H9 (cell line): ENCODE results near the gene PPP4R2. TPM values are rescaled to one million over a fixed set of nuclear protein-coding genes. Genes with fewer than 3 reads are reported as not detected.
A peak's percentile ranks its signal among the peaks of the same experiment; 100 is the strongest.

ENCODE experiments used
- DNase-seq: peaks from one replicate; pipeline ENCODE4 v3.0.0-alpha.2; 2017
- H2AFZ ChIP-seq: one replicate; pipeline ENCODE4 v1.6.1; 2013; ENCODE audit warnings: mild to moderate bottlenecking, low read length, control low read depth, moderate library complexity
- H2AK5ac ChIP-seq: 2 replicates; pipeline ENCODE4 v1.6.1; 2013; ENCODE audit warnings: low read length, control low read depth, mixed read lengths; ENCODE audit not compliant: insufficient read length
- H2BK120ac ChIP-seq: one replicate; pipeline ENCODE4 v1.6.1; 2013; ENCODE audit warnings: low read depth, mild to moderate bottlenecking, low read length, control low read depth, inconsistent platforms; ENCODE audit not compliant: poor library complexity, severe bottlenecking
- H2BK12ac ChIP-seq: 2 replicates; pipeline ENCODE4 v1.6.1; 2013; ENCODE audit warnings: low read length, control low read depth, mixed read lengths, low read depth; ENCODE audit not compliant: insufficient read length
- H2BK15ac ChIP-seq: 2 replicates; pipeline ENCODE4 v1.6.1; 2013; ENCODE audit warnings: low read depth, low read length, control low read depth
- H2BK20ac ChIP-seq: one replicate; pipeline ENCODE4 v1.6.1; 2013; ENCODE audit warnings: low read depth, mild to moderate bottlenecking, low read length, control low read depth, inconsistent platforms; ENCODE audit not compliant: poor library complexity, severe bottlenecking
- H2BK5ac ChIP-seq: 2 replicates; pipeline ENCODE4 v1.6.1; 2013; ENCODE audit warnings: low read length, control low read depth, mixed read lengths; ENCODE audit not compliant: insufficient read length
- H3K14ac ChIP-seq: 2 replicates; pipeline ENCODE4 v1.6.1; 2013; ENCODE audit warnings: low read length, control low read depth; ENCODE audit not compliant: insufficient read depth
- H3K18ac ChIP-seq: 2 replicates; pipeline ENCODE4 v1.6.1; 2013; ENCODE audit warnings: low read depth, mild to moderate bottlenecking, mixed read lengths, low read length, control low read depth; ENCODE audit not compliant: insufficient read length
- H3K23ac ChIP-seq: 2 replicates; pipeline ENCODE4 v1.6.1; 2013; ENCODE audit warnings: low read length, control low read depth, mixed read lengths, low read depth; ENCODE audit not compliant: insufficient read length
- H3K23me2 ChIP-seq: 2 replicates; pipeline ENCODE4 v1.6.1; 2013; ENCODE audit warnings: low read depth, mild to moderate bottlenecking, mixed read lengths, low read length, control low read depth; ENCODE audit not compliant: insufficient read length, poor library complexity, severe bottlenecking
- H3K27ac ChIP-seq: 2 replicates; pipeline ENCODE4 v1.5.1; 2013; ENCODE audit warnings: low read length, control low read depth, mixed read lengths, low read depth; ENCODE audit not compliant: insufficient read length
- H3K27me3 ChIP-seq: 2 replicates; pipeline ENCODE4 v1.6.1; 2013; ENCODE audit warnings: low read length, control low read depth, inconsistent platforms; ENCODE audit not compliant: insufficient read depth
- H3K4ac ChIP-seq: 2 replicates; pipeline ENCODE4 v1.6.1; 2013; ENCODE audit warnings: low read depth, mild to moderate bottlenecking, control low read depth, inconsistent platforms, low read length, moderate library complexity
- H3K4me1 ChIP-seq: 2 replicates; pipeline ENCODE4 v1.6.1; 2013; ENCODE audit warnings: low read length, control low read depth, inconsistent platforms; ENCODE audit not compliant: insufficient read depth
- H3K4me2 ChIP-seq: 2 replicates; pipeline ENCODE4 v1.6.1; 2013; ENCODE audit warnings: low read length, control low read depth, mixed read lengths; ENCODE audit not compliant: insufficient read length, insufficient read depth
- H3K56ac ChIP-seq: 2 replicates; pipeline ENCODE4 v1.6.1; 2013; ENCODE audit warnings: low read depth, mild to moderate bottlenecking, mixed read lengths, low read length, control low read depth; ENCODE audit not compliant: insufficient read length
- H3K79me1 ChIP-seq: 2 replicates; pipeline ENCODE4 v1.6.1; 2013; ENCODE audit warnings: low read depth, mild to moderate bottlenecking, moderate library complexity, low read length, control low read depth, inconsistent platforms; ENCODE audit not compliant: insufficient read depth, poor library complexity, severe bottlenecking
- H3K79me2 ChIP-seq: 2 replicates; pipeline ENCODE4 v1.6.1; 2013; ENCODE audit warnings: low read length, control low read depth, inconsistent platforms; ENCODE audit not compliant: insufficient read depth
- H3K9ac ChIP-seq: 2 replicates; pipeline ENCODE4 v1.6.1; 2013; ENCODE audit warnings: low read length, control low read depth, mixed read lengths; ENCODE audit not compliant: insufficient read length; ENCODE audit errors: extremely low read depth
- H3K9me3 ChIP-seq: one replicate; pipeline ENCODE4 v1.6.1; 2013; ENCODE audit warnings: low read depth, low read length, inconsistent platforms; ENCODE audit not compliant: control insufficient read depth
- H3T11ph ChIP-seq: one replicate; pipeline ENCODE4 v1.6.1; 2013; ENCODE audit warnings: mild to moderate bottlenecking, low read length, control low read depth, inconsistent platforms
- H4K20me1 ChIP-seq: one replicate; pipeline ENCODE4 v1.6.1; 2013; ENCODE audit not compliant: control insufficient read depth, insufficient read length, insufficient read depth
- H4K5ac ChIP-seq: 2 replicates; pipeline ENCODE4 v1.6.1; 2013; ENCODE audit warnings: low read depth, mild to moderate bottlenecking, mixed read lengths, low read length, control low read depth; ENCODE audit not compliant: insufficient read length
- H4K8ac ChIP-seq: replicated peaks from 2 replicates; pipeline ENCODE4 v1.6.1; 2013; ENCODE audit warnings: low read length, control low read depth, mixed read lengths, low read depth; ENCODE audit not compliant: insufficient read length
- H4K91ac ChIP-seq: 2 replicates; pipeline ENCODE4 v1.6.1; 2013; ENCODE audit warnings: low read depth, mild to moderate bottlenecking, moderate library complexity, mixed read lengths, low read length, control low read depth; ENCODE audit not compliant: insufficient read length
- H3K27ac Mint-ChIP-seq, 3 experiments: 2 replicates in 2 of 3; 3 replicates in 1 of 3; pipeline ENCODE4 v1.8.0; 2020 to 2021; ENCODE audit warnings: mixed read lengths in 3 of 3, mild to moderate bottlenecking in 1 of 3, moderate library complexity in 1 of 3
- H3K27me3 Mint-ChIP-seq: 2 replicates; pipeline ENCODE4 v1.8.0; 2021; ENCODE audit warnings: low read depth, mild to moderate bottlenecking, moderate library complexity, mixed read lengths
- H3K36me3 Mint-ChIP-seq, 3 experiments: 2 replicates in 2 of 3; 3 replicates in 1 of 3; pipeline ENCODE4 v1.8.0; 2020 to 2021; ENCODE audit warnings: low read depth in 3 of 3, mixed read lengths in 3 of 3; ENCODE audit not compliant: insufficient read depth in 1 of 3
- H3K4me1 Mint-ChIP-seq, 2 experiments: 2 replicates each; pipeline ENCODE4 v1.8.0; 2020; ENCODE audit warnings: mixed read lengths in 2 of 2
- H3K4me3 Mint-ChIP-seq, 2 experiments: 2 replicates in 1 of 2; 3 replicates in 1 of 2; pipeline ENCODE4 v1.8.0; 2020 to 2021; ENCODE audit warnings: mild to moderate bottlenecking in 2 of 2, mixed read lengths in 2 of 2, moderate library complexity in 1 of 2
- H3K9me3 Mint-ChIP-seq, 2 experiments: 2 replicates in 1 of 2; 3 replicates in 1 of 2; pipeline ENCODE4 v1.8.0; 2020; ENCODE audit warnings: mild to moderate bottlenecking in 2 of 2, mixed read lengths in 2 of 2, moderate library complexity in 1 of 2
- WGBS: extraction: QIAGEN DNeasy Blood & Tissue Kit; methylation state at CpG from one replicate; pipeline ENCODE4 v1.1.7; 2013; ENCODE audit warnings: missing lambda C conversion rate, low lambda C conversion rate, mixed read lengths; ENCODE audit not compliant: insufficient read length; ENCODE audit errors: extremely low coverage; 5-methylcytosine and 5-hydroxymethylcytosine counted together
- total RNA-seq: library from RNA; stranded (reverse); gene quantifications from 2 replicates; pipeline ENCODE4 v1.2.1, GENCODE V29; 2021
- TF ChIP-seq, protein P1 (sequence below): fragments of 200-600 bp; sonication (generic); conservative IDR thresholded peaks from 3 replicates; pipeline ENCODE4 v1.8.0; 2021; ENCODE audit warnings: antibody characterized with exemption, mild to moderate bottlenecking

The PPP4R2 gene
- total RNA-seq, 1 experiment from 2014 or later: 132 TPM

- Histone ChIP-seq H3K23ac (no peak overlapping the region), H4K91ac (no peak overlapping the region), H4K5ac (no peak overlapping the region), H2AK5ac (no peak overlapping the region), H3K79me1 (peaks cover 3% of the 10 kb centered on the region), H3K79me2 (peaks cover 37% of the 10 kb centered on the region; the same call in 1 of the 2 replicates), H3K4me2 (peak overlapping the region; percentile 50), H4K8ac (no peak overlapping the region), H3K23me2 (no peaks in the 10 kb centered on the region), H2BK12ac (no peak overlapping the region), H3K4ac (no peak overlapping the region), H3K9me3 (no peaks in the 10 kb centered on the region), H3K18ac (no peak overlapping the region), H2BK120ac (no peak overlapping the region), H3K9ac (no peak overlapping the region), H3T11ph (no peak overlapping the region), H2BK15ac (no peak overlapping the region), H3K56ac (no peak overlapping the region), H2BK5ac (no peak overlapping the region), H3K27ac (no peak overlapping the region), H3K27me3 (no peaks in the 10 kb centered on the region), H2AFZ (no peak overlapping the region), H4K20me1 (no peaks in the 10 kb centered on the region), H3K14ac (no peak overlapping the region), H2BK20ac (no peak overlapping the region), H3K4me1 (peaks cover 7% of the 10 kb centered on the region)
- WGBS: no CpG with 5 or more reads among the region's 2 CpGs
- Mint-ChIP-seq H3K27me3 (no peaks in the 10 kb centered on the region), H3K27ac (peak overlapping the region in 2 of 3 experiments; percentile 20 to 60; a peak in 3 of 7 replicates), H3K36me3 (peaks cover 5 to 41% (median 29%) of the 10 kb centered on the region in 3 experiments), H3K4me3 (no peak overlapping the region), H3K9me3 (no peaks in the 10 kb centered on the region), H3K4me1 (peaks cover 39 to 52% of the 10 kb centered on the region in 2 experiments)
- no peak for DNase-seq
- TF ChIP-seq, protein P1, sequence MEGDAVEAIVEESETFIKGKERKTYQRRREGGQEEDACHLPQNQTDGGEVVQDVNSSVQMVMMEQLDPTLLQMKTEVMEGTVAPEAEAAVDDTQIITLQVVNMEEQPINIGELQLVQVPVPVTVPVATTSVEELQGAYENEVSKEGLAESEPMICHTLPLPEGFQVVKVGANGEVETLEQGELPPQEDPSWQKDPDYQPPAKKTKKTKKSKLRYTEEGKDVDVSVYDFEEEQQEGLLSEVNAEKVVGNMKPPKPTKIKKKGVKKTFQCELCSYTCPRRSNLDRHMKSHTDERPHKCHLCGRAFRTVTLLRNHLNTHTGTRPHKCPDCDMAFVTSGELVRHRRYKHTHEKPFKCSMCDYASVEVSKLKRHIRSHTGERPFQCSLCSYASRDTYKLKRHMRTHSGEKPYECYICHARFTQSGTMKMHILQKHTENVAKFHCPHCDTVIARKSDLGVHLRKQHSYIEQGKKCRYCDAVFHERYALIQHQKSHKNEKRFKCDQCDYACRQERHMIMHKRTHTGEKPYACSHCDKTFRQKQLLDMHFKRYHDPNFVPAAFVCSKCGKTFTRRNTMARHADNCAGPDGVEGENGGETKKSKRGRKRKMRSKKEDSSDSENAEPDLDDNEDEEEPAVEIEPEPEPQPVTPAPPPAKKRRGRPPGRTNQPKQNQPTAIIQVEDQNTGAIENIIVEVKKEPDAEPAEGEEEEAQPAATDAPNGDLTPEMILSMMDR: no peak
Measured at GRCh38 chr3:73046195-73046594, 49.6 kb downstream of the PPP4R2 start.
